ENCODE results near the gene SFMBT2. TPM values are rescaled to one million over a fixed set of nuclear protein-coding genes. Genes with fewer than 3 reads are reported as not detected.

Gene SFMBT2
- total and polyA plus RNA-seq, 7 donors: 0.53 to 8.2 (median 3.0) TPM

DNA sequence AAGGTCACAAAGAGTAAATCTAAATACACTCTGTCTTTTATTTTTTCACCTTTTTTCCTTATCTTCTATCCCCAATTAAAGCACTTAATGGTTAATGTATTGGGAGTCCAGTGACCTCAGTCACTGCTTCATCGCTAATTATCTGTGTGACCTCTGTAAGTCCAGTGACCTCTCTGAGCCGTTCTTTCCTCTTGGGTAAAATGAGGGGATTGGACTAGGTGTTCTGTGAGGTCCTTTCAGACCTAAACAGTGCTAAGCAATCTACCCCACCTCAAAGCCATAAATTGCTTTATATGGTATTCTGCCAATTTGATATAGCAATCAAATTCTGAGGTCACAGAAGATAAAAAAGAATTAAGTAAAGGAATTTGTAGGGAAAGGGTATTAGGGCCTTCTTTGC lies 3.9 kb upstream of the SFMBT2 start:
- Histone ChIP-seq H3K4me3 (no peak overlapping the region), H3K9me3 (no peaks in the 10 kb centered on the region), H3K27me3 (ENCODE audit: insufficient read depth in 3 of 3, low read length in 2 of 3) (peaks cover 3 to 8% (median 5%) of the 10 kb centered on the region in 3 donors), H3K36me3 (ENCODE audit: insufficient read depth in 1 of 2, low read depth in 1 of 2) (no peaks in the 10 kb centered on the region), H3K4me1 (peaks cover 10% of the 10 kb centered on the region), H3K27ac (no peak overlapping the region)
- DNase-seq (no peak), ATAC-seq (no peak)
- TF ChIP-seq, protein P1, sequence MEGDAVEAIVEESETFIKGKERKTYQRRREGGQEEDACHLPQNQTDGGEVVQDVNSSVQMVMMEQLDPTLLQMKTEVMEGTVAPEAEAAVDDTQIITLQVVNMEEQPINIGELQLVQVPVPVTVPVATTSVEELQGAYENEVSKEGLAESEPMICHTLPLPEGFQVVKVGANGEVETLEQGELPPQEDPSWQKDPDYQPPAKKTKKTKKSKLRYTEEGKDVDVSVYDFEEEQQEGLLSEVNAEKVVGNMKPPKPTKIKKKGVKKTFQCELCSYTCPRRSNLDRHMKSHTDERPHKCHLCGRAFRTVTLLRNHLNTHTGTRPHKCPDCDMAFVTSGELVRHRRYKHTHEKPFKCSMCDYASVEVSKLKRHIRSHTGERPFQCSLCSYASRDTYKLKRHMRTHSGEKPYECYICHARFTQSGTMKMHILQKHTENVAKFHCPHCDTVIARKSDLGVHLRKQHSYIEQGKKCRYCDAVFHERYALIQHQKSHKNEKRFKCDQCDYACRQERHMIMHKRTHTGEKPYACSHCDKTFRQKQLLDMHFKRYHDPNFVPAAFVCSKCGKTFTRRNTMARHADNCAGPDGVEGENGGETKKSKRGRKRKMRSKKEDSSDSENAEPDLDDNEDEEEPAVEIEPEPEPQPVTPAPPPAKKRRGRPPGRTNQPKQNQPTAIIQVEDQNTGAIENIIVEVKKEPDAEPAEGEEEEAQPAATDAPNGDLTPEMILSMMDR (IDR thresholded peaks at IDR 0.05): no peak
- intact Hi-C loops (cut with DNase I): loop anchor here (5.0 to 10.0 kb wide), 6 partner anchors 292 to 750 kb away; no protein-coding TSS in a partner anchor
- WGBS, 3 donors: 77 to 92% (median 82%) methylated on average over 2 of the region's 2 CpGs

DNA sequence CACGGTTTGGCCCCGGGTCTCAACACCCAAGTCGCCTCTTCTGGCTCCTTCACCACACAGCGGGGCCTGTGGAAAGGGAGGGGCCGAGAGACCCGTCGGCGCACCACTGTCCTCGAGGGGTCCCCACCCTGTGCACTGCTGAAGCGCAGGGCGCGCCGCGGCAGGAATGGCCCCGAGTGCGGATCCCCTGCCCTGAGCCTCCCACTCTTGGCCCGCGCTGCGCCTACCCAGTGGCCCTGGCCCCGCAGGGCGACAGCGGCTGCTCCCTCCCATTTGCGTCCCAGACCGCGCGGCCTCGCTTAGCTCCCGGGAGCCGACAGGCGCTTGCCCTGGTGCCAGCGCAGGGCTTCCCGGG lies 2.1 kb upstream of the SFMBT2 start:
- intact Hi-C loops (cut with DNase I): loop anchor here (10.0 kb wide), 4 partner anchors 498 to 748 kb away; no protein-coding TSS in a partner anchor
- no peaks in the 10 kb centered on the region for H3K36me3 ChIP-seq (ENCODE audit: insufficient read depth in 1 of 2, low read depth in 1 of 2)

DNA sequence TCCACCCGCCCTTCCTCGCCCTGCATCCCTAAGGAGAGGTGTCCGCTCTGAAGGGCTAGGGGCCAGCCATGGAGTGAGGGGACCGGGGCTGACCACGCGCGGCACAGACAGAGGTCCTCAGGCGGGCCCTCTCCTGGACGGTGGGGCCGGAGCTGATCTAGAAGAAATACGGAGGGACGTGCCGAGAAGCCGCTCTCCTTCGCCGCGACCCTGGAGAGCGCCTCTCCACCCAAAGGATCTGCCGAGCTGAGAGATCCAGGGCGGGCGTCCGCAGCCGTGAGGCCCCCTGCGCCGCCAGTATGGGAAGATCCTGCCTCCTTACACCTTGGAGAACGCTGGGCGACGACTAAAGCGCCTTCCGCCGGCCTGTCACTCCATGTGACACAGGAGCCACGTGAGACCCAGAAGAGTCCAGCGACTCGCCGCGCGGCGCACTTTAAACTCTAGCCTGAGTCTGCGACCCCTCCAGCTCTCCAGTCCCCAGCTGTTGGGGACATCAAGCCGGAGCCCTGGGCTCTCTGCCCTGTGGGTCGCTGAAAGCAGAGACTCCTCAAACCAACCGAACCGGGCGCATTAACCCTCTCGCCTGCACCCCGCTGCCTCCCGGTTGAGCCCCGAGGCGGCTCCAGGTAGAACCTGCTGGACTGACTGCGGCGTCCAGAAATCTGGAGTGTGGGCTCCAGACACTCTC lies 1.5 kb upstream of the SFMBT2 start:
- peaks cover 16% of the 10 kb centered on the region for H3K4me1 ChIP-seq
- WGBS, 3 donors: 2% methylated on average over 50 to 51 of the region's 51 CpGs

More for the DNA sequence above, 2.1 kb upstream of the SFMBT2 start:
- H3K27ac ChIP-seq: no peak overlapping the region
- peaks cover 15% of the 10 kb centered on the region for H3K4me1 ChIP-seq
- peak in 1 of 4 donors; percentile 2 for ATAC-seq
- 1 to 13% (median 9%) methylated on average over 25 to 32 of the region's 32 CpGs for WGBS, 3 donors
- H3K9me3 ChIP-seq: no peaks in the 10 kb centered on the region
- peaks cover 0 to 8% (median 5%) of the 10 kb centered on the region in 3 donors for H3K27me3 ChIP-seq (ENCODE audit: insufficient read depth in 3 of 3, low read length in 2 of 3)
- DNase-seq: peak in 1 of 2 donors; percentile 17
- TF ChIP-seq, protein P1 (IDR thresholded peaks at IDR 0.05): no peak
- peak overlapping the region; percentile 77 for H3K4me3 ChIP-seq

DNA sequence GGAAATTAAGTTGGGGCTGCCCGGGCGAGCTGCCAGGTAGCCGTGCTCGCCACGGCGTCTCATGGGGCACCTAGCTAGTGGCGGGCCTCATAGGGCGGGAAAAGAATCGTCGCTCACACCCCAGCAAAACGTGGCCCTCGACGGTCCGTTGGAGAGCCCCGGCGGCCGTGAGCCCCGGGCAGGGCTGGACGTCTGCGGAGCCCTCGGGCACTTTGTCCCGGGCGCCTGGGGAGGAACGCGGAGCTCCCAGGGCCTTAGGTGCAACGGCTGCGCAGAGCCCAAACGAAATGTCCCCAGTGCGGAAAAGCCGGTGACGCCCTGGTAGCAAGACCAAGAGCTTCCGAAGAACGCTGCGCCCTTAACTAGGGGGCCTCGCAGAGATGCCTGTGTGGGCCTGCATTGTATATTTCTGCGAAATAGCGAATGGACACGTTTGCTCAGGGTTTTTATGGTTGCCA lies 866 bp upstream of the SFMBT2 start:
- no peaks in the 10 kb centered on the region for H3K9me3 ChIP-seq
- TF ChIP-seq, protein P1 (IDR thresholded peaks at IDR 0.05): no peak
- H3K27ac ChIP-seq: no peak overlapping the region
- 3 to 4% (median 3%) methylated on average over 30 to 38 of the region's 38 CpGs for WGBS, 3 donors
- peaks cover 0 to 8% (median 5%) of the 10 kb centered on the region in 3 donors for H3K27me3 ChIP-seq (ENCODE audit: insufficient read depth in 3 of 3, low read length in 2 of 3)
- H3K36me3 ChIP-seq (ENCODE audit: insufficient read depth in 1 of 2, low read depth in 1 of 2): no peaks in the 10 kb centered on the region
- H3K4me3 ChIP-seq: peak overlapping the region; percentile 77
- intact Hi-C loops (cut with DNase I): loop anchor here (10.0 kb wide), 4 partner anchors 497 to 747 kb away; no protein-coding TSS in a partner anchor
- DNase-seq (peak in 1 of 2 donors; percentile 25), ATAC-seq (no peak)
- H3K4me1 ChIP-seq: peaks cover 16% of the 10 kb centered on the region

More for the DNA sequence above, 1.5 kb upstream of the SFMBT2 start:
- Histone ChIP-seq H3K4me3 (peak overlapping the region; percentile 77), H3K27ac (peak overlapping the region; percentile 14), H3K27me3 (ENCODE audit: insufficient read depth in 3 of 3, low read length in 2 of 3) (peaks cover 0 to 8% (median 5%) of the 10 kb centered on the region in 3 donors), H3K9me3 (no peaks in the 10 kb centered on the region), H3K36me3 (ENCODE audit: insufficient read depth in 1 of 2, low read depth in 1 of 2) (no peaks in the 10 kb centered on the region)
- intact Hi-C loops (cut with DNase I): loop anchor here (10.0 kb wide), 4 partner anchors 498 to 748 kb away; no protein-coding TSS in a partner anchor
- ATAC-seq (peak; percentile 36 to 69 (median 49)), DNase-seq (peak; percentile 62 to 83)
- TF ChIP-seq, protein P1 (IDR thresholded peaks at IDR 0.05): no peak
